Measurements from ENCODE around the gene TBX21.

The TBX21 gene

GRCh38 chr17:47696717-47697642 is 36.1 kb upstream of the TBX21 start:
- TF ChIP-seq TAF1 (IDR thresholded peaks at IDR 0.05; ENCODE audit: borderline replicate concordance, insufficient read depth, low read length) (no peak), SIN3A (IDR thresholded peaks at IDR 0.05; ENCODE audit: borderline replicate concordance, insufficient read depth, low read length) (no peak), POLR2AphosphoS5 (IDR thresholded peaks at IDR 0.05; ENCODE audit: low read depth, low read length) (no peak), FOXP2 (optimal IDR thresholded peaks at IDR 0.05; ENCODE audit: borderline replicate concordance, extremely low read depth, extremely low read length, insufficient read depth) (no peak), REST (IDR thresholded peaks at IDR 0.05; ENCODE audit: insufficient read depth in 1 of 2, low read depth in 2 of 2, low read length in 2 of 2) (no peak)

DNA sequence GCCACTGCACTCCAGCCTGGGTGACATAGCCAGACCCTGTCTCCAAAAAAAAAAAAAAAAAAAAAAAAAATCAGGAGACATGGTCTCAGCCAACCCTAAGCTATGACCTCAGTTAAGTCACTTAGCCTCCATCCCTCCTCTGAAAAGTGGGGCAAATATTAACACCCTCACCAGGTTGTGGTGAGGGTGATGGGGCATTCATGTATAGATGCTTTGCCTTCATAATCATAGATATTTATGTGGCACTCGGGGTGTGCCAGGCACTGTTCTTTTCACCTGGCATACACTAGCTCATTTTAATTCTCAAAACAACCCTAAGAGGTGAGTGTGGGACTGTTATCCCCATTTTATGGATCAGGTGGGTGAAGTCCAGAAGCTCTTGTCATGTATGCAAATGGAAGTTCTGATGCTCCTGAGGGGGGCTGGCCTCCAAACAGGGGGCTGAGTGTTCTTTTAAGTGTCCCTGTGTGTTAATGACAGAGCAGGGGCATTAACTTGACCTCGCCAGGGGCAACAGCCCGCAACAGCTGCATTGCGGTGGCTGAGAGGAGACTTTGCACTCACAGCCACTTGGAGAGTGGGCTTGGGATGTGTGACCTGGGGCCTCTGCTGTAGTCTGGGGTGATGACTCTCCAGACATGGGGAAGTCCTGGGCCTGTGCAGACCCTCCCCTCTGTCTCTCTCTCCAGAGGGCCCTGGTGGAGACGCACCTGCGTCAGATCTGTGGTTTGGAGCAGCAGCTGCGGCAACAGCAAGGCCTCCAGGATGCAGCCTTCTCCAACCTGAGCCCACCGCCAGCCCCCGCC is 34.9 kb upstream of the TBX21 start:
- no peak for TF ChIP-seq POLR2AphosphoS5 (IDR thresholded peaks at IDR 0.05; ENCODE audit: low read depth, low read length)
- TF ChIP-seq REST (IDR thresholded peaks at IDR 0.05; ENCODE audit: insufficient read depth in 1 of 2, low read depth in 2 of 2, low read length in 2 of 2): no peak
- TF ChIP-seq SIN3A (IDR thresholded peaks at IDR 0.05; ENCODE audit: borderline replicate concordance, insufficient read depth, low read length): no peak
- no peak for TF ChIP-seq TAF1 (IDR thresholded peaks at IDR 0.05; ENCODE audit: borderline replicate concordance, insufficient read depth, low read length)
- TF ChIP-seq FOXP2 (optimal IDR thresholded peaks at IDR 0.05; ENCODE audit: borderline replicate concordance, extremely low read depth, extremely low read length, insufficient read depth): no peak

- no peak for TF ChIP-seq TAF1 (IDR thresholded peaks at IDR 0.05; ENCODE audit: borderline replicate concordance, insufficient read depth, low read length)
- no peak for TF ChIP-seq SIN3A (IDR thresholded peaks at IDR 0.05; ENCODE audit: borderline replicate concordance, insufficient read depth, low read length)
- no peak for TF ChIP-seq POLR2AphosphoS5 (IDR thresholded peaks at IDR 0.05; ENCODE audit: low read depth, low read length)
- TF ChIP-seq FOXP2 (optimal IDR thresholded peaks at IDR 0.05; ENCODE audit: borderline replicate concordance, extremely low read depth, extremely low read length, insufficient read depth): no peak
- no peak for TF ChIP-seq REST (IDR thresholded peaks at IDR 0.05; ENCODE audit: insufficient read depth in 1 of 2, low read depth in 2 of 2, low read length in 2 of 2)
These were observed 34.1 kb upstream of the TBX21 start for GRCh38 chr17:47698749-47699535.

GRCh38 chr17:47699536-47699840 is 33.5 kb upstream of the TBX21 start:
- TF ChIP-seq TAF1 (IDR thresholded peaks at IDR 0.05; ENCODE audit: borderline replicate concordance, insufficient read depth, low read length) (no peak), REST (IDR thresholded peaks at IDR 0.05; ENCODE audit: insufficient read depth in 1 of 2, low read depth in 2 of 2, low read length in 2 of 2) (no peak), FOXP2 (optimal IDR thresholded peaks at IDR 0.05; ENCODE audit: borderline replicate concordance, extremely low read depth, extremely low read length, insufficient read depth) (no peak), POLR2AphosphoS5 (IDR thresholded peaks at IDR 0.05; ENCODE audit: low read depth, low read length) (no peak), SIN3A (IDR thresholded peaks at IDR 0.05; ENCODE audit: borderline replicate concordance, insufficient read depth, low read length) (no peak)
